ENCODE measurements around the gene DENND1A.

The DENND1A gene

GRCh38 chr9:123678878-123679329, 251.0 kb downstream of the DENND1A start:
- DNase-seq = no peak

GRCh38 chr9:123678038-123678877, 251.7 kb downstream of the DENND1A start:
- no peak for DNase-seq

- DNase-seq = no peak
Measured at GRCh38 chr9:123676869-123677268, 253.1 kb downstream of the DENND1A start.

- no peak for DNase-seq
Measured at GRCh38 chr9:123669346-123669745, 260.6 kb downstream of the DENND1A start.

- DNase-seq = no peak
Measured at GRCh38 chr9:123663529-123663928, 266.4 kb downstream of the DENND1A start.

GRCh38 chr9:123662057-123662776, 267.7 kb downstream of the DENND1A start:
- no peak for DNase-seq

GRCh38 chr9:123660691-123661466, 269.0 kb downstream of the DENND1A start:
- DNase-seq = no peak

- DNase-seq = no peak
Measured at GRCh38 chr9:123659358-123659757, 270.6 kb downstream of the DENND1A start.

GRCh38 chr9:123658792-123659191, 271.1 kb downstream of the DENND1A start:
- no peak for DNase-seq

GRCh38 chr9:123657941-123658340, 272.0 kb downstream of the DENND1A start:
- no peak for DNase-seq

GRCh38 chr9:123657099-123657498, 272.8 kb downstream of the DENND1A start:
- no peak for DNase-seq

- no peak for DNase-seq
Measured at GRCh38 chr9:123656565-123656964, 273.4 kb downstream of the DENND1A start.

GRCh38 chr9:123655681-123656423, 274.1 kb downstream of the DENND1A start:
- DNase-seq = no peak

- no peak for DNase-seq
Measured at GRCh38 chr9:123654994-123655637, 274.8 kb downstream of the DENND1A start.

GRCh38 chr9:123654218-123654993, 275.5 kb downstream of the DENND1A start:
- no peak for DNase-seq

- no peak for DNase-seq
Measured at GRCh38 chr9:123652416-123652815, 277.5 kb downstream of the DENND1A start.

GRCh38 chr9:123651871-123652270, 278.1 kb downstream of the DENND1A start:
- no peak for DNase-seq

- no peak for DNase-seq
Measured at GRCh38 chr9:123651273-123651672, 278.7 kb downstream of the DENND1A start.

GRCh38 chr9:123649909-123650308, 280.0 kb downstream of the DENND1A start:
- no peak for DNase-seq

GRCh38 chr9:123647145-123647544, 282.8 kb downstream of the DENND1A start:
- DNase-seq = no peak

GRCh38 chr9:123645762-123646161, 284.2 kb downstream of the DENND1A start:
- DNase-seq = no peak

All from islet precursor cell (in vitro differentiated cells).